ENCODE results near the gene ZNF791.
"Not testable (repeated sequence)": the region's sequence is repeated elsewhere in the genome, so short reads cannot be mapped to it uniquely, and the experiment has no call there.

The ZNF791 gene

DNA sequence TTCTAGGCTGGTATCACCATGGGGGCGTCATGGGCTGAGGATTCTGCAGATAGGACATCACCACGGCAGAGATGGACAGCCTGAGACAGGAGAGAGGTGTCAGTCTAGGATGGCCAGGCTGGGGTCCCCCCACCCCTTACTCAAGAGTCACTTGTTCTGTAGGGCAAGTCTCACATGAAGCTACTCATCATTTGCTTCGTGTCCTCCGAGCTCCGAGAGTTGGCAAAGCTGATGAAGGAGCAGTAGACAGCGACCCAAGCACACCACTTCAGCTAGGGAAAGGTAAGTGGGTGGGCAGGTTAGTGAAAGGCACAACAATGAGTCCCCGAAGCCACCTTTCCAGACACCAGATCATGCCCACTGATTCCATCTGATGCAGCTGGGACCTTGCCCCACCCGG is 57.6 kb downstream of the ZNF791 start:
- DNase-seq: no peak

DNA sequence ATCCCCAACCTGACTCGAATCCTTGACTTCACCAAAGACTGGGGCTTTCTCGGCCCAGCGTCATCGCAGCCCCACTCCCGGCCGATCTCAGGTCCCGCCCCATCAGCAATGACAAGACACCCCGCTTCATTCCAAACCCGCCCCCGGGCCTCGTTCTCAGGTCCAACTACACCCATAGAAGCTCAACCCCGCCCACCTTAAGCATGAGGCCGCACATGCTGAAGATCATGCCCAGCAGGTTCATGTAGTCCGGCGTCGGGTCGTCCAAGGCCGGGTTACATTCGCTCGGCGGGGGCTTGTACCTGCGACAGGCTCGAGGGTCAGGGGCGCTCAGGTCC is 58.2 kb downstream of the ZNF791 start:
- DNase-seq: peak; percentile 31

DNA sequence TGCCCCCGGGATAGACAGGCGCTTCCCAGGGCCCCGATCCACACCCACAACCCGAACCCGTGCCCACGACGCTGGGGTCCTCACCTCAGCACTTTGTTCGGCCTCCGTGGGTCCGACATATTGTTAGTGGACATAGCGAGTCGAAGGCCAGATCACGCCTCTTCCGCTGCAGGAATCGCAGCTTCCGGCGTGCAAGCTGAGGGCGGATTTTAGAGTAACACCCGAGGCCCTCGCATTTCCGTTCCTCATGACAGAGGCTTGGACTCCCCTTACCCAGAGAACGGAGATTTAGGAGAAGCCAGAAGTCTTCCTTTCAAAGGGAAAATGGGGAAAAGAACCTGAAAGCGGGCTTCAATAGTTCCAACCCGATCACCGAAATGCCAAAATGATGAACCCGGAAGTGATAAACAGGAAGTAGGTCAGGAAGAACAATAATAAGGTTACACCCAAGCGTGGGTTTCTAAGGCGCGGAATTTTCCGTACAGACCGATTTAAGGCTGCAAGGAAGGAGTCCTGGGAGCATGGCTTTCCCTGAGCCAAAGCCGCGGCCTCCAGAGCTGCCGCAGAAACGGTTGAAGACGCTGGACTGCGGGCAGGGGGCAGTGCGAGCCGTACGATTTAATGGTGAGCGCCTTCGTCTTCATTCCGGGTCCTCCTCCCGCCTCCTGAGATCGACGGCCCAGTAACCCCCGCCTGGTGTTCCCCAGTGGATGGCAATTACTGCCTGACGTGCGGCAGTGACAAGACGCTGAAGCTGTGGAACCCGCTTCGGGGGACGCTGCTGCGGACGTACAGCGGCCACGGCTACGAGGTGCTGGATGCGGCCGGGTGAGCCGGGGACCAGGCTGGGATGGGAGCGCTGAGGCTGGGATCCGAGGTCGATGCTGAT is 58.8 kb downstream of the ZNF791 start:
- DNase-seq: peak; percentile 67

DNA sequence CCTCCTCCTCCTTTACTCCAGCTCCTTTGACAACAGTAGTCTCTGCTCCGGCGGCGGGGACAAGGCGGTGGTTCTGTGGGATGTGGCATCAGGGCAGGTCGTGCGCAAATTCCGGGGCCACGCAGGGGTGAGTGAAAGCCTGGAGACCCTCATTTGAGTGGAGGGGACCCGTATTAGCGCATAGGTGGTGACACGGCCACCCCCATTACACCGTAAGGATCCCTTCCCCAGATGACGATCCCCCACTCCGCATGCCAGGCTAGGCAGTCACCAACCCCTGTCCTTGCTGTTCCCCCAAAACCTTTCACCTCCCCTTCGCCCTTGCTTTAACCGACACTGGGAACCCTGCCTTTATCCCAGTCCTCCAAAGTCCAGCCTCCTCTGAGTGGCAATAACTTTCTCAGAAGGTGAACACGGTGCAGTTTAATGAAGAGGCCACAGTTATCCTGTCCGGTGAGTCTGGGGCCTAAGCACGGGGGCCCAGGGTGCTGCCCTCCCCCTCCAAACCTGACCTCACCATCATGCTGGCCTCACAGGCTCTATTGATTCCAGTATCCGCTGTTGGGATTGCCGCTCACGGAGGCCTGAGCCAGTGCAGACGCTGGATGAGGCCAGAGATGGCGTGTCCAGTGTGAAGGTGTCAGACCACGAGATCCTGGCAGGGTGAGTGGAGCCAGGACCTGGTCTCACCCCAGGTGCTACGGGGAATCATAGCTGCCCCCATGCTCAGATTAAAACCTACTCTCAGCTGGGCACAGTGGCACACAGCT is 59.6 kb downstream of the ZNF791 start:
- DNase-seq: no peak

DNA sequence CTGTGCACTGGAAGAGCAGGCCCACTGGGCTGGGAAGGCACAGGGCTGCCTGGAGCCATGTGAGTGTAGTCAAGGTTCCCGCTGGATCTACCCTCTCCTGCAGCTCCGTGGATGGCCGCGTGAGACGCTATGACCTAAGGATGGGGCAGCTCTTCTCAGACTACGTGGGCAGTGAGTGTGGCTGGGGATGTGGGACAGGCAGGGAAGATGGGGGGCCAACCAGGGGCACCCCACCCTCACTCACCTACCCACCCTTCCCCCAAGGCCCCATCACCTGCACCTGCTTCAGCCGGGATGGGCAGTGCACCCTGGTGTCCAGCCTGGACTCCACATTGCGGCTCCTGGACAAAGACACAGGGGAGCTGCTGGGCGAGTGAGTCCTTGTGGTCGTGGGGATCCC is 62.0 kb downstream of the ZNF791 start:
- DNase-seq: no peak

DNA sequence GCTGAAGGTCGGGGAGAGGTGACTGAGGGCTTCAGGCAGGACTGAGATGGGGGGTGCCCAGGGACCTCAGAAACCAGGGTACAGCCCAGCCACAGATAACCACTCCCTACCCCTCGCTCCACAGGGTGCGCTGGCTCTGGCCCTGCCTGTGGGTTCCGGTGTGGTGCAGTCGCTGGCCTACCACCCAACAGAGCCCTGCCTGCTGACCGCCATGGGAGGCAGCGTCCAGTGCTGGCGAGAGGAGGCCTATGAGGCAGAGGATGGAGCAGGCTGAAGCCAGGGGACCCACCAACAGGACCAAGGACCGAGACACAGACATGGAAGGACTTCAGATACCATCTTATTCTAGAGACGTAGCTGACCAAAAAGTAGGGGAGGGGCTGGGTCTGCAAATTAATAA is 64.7 kb downstream of the ZNF791 start:
- DNase-seq: no peak

DNA sequence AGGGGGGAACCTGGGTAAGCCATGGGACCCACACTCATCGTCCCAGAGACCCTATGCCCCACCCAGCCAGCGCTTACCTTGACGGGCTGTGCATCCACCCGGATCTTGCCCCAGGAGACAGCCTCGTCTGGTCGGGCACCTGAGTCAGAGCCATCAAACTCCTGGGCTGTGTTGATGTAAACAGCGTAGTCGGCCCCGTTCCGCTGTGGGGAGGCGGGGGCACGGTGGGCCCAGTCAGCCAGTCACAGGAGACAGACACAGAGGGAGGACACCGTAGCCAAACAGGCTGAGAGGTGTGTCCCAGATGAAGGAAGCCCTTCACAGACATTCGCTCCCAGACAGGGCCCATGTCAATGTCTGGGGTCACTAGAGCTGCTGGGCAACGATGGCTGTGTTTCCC is 65.2 kb downstream of the ZNF791 start:
- no peak for DNase-seq

DNA sequence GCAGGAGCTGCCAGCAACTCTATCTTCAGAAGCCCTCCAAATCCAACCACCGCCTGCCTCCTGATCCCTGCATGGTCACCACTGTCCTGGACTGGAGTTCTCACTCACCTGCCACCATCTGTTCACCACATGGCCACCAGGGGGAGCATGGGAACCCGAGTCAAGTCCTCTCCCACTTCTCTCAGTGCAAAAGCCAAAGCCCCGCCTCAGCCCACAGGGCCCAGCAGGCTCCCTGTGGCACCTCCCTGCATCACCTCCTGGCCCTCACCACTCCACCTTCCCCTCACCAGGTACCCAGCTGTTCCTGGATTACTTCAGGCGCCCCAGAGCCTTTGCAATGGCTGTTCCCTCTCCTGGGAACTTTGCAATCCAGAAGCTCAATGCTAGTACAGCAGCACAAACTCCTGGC is 65.7 kb downstream of the ZNF791 start:
- peak; percentile 66 for DNase-seq

DNA sequence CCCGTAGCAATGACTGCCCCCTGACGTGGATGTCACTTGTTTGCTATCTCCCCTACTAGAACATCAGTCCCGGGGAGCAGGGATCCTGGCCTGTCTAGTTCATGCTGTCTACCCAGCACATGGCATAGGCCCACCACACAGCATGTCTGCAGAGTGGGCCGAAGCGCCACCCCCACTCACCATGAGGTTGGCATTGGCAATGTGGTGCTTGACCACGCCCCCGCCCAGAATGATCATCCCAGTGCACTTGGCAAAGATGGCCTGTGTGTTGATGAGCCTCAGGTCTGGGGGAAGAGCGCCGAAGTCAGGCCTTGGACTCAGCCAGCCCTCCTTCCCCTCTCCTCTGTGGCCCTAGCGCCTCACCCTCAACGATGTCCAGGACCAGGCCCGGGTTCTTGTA is 66.2 kb downstream of the ZNF791 start:
- no peak for DNase-seq

DNA sequence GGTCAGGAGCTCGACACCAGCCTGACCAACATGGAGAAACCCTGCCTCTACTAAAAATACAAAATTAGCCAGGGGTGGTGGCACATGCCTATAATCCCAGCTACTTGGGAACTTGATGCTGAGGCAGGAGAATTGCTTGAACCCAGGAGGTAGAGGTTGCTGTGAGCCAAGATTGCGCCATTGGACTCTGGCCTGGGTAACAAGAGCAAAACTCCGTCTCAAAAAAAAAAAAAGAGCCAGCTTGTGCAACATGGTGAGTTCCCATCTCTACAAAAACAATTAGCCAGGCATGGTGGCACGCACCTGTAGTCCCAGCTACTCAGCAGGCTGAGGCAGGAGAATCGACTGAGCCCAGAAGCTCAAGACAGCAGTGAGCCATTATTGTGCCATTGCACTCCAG is 67.3 kb downstream of the ZNF791 start:
- not testable (repeated sequence) for DNase-seq

DNA sequence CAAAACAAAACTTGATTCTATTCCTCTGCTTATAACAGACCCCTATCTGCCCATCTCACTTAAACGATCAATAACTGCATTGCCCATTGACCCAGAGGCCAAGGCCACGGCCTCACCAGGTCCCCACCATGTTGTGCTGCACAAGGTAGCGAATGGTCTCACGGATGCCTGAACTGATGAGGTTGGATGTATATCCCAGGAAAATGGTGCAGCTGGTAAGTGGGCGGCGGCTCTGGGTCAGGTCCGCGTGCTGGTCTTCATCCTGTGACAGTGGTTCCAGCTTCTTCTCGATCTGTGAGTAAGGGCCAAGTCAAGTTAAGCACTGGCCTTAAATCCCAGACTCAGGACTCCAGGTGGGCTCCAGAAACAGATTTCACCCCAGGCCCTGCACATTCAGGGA is 69.3 kb downstream of the ZNF791 start:
- no peak for DNase-seq

DNA sequence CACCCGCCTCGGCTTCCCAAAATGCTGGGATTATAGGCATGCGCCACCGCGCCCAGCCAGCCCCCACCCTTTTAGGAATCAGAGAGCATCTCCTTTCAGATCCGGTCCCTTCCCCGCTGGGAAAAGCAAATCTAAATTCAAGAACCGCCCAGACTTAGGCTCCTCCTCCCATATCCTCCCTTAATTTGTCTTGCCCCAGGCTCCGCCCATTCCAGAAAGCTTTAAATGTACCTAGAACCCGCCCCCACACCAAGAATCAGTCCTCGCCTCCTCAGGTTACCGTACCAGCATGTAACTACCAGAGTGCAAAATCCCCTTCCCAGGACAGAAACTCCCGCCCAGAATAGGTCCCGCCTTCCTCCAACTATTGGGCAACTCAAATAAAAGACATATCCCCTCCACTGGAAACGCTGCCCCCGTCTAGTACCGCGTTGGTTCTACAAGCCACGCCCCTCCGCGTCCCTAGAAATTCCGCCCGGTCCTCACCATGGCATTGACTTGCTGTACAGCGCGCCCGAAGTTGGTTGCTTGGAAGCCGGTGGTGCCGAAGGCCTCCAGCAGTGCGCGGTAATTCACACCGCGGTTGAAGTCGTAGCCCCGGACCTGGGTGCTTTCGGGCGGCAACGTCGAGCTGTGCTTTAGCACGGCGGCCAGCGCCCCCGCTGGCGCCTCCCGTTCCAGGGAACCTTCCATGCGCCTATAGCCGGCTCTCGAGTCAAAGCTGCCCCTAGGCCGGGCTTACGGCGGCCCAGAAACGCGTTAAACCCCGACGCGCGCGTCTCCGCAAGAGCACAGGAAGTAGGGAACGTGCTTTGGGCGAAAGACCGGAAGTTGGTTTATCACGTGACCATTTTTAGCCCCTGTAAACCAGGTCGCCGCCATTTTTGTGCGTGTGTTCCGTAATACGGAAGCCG is 70.6 kb downstream of the ZNF791 start, which contains the start of gene DHPS:
Gene DHPS, minus strand, starts transcription at position 807 of the 914 bp plus-strand sequence. Its CDS starts 114 bp downstream, at position 693.
- DNase-seq: peak; percentile 83
